NT2/D1 (cell line): Measurements from ENCODE around the gene ZFHX2.

ENCODE experiments used
- YY1 ChIP-seq: IDR thresholded peaks from 2 replicates; pipeline ENCODE4 v1.6.1; 2011; ENCODE audit not compliant: insufficient read length, insufficient read depth
- ZNF274 ChIP-seq: IDR thresholded peaks from 2 replicates; pipeline ENCODE4 v1.6.1; 2011; ENCODE audit warnings: mild to moderate bottlenecking, low read depth, low read length

DNA sequence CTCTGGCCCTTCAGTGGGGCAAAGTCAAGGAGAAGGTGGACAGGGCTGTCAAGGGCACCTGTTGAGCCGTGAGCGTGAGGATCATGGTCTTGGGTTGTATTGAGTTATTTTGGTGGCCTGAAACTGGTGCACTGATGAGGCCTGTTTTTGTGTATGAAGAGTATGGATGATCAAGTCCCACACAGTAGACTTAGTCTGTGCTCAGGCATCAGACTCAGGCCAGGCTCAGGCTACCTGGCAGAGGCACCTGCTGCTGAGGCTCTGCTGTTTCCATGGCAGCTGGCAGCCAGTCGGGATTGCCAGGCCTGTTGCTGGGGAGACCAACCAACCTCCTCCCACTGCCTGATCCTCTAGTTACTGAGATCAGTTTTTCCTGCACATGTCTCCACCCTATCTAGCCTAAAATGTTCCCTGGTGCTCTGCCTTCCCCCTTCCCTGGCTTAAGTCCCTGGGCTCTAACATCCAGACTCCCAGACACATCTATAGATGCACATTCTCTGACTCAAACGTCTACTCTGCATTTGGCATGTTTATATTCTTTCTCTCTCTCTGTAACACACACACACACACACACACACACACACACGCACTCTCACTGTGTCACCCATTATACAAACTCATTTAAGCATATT, 21.9 kb upstream of the ZFHX2 start:
- TF ChIP-seq ZNF274 (no peak), YY1 (no peak)
